Panc1 (cell line): Measurements from ENCODE around the gene HS3ST6. TPM values are rescaled to one million over a fixed set of nuclear protein-coding genes. Genes with fewer than 3 reads are reported as not detected.

Source experiments
- ATAC-seq: fragments of 200-7000 bp; cut with Tn5 transposase; 2 replicates; pipeline ENCODE4 v1.9.1; 2020; ENCODE audit warnings: mild to moderate bottlenecking, moderate library complexity
- BruUV-seq: library from RNA; stranded (reverse); fragments of 400-500 nt; replicated peaks from 2 replicates; lab custom pipeline; 2021; lab: Mats Ljungman, UMichigan
- CTCF ChIA-PET: fragments of 300-600 bp; sonication (Branson Sonifier 250); formaldehyde crosslinking; loops from one replicate; lab custom pipeline; 2022; ENCODE audit warnings: antibody characterized with exemption; lab: Charles Lee
- POLR2A ChIA-PET: fragments of 300-600 bp; sonication (Branson Sonifier 250); formaldehyde crosslinking; loops from one replicate; lab custom pipeline; 2022; ENCODE audit warnings: antibody characterized with exemption; lab: Charles Lee
- DNase-seq: peaks from one replicate; pipeline ENCODE4 v3.0.0-alpha.2; 2010; ENCODE audit warnings: low read depth, low spot score
- H3K27ac ChIP-seq: 2 replicates; pipeline ENCODE4 v1.5.1; 2011; ENCODE audit warnings: mild to moderate bottlenecking, low read length, inconsistent platforms
- H3K27me3 ChIP-seq: fragments of 200-500 bp; sonication (Bioruptor generic); 2 replicates; pipeline ENCODE4 v1.6.0; 2014; ENCODE audit warnings: low read length, inconsistent platforms; ENCODE audit not compliant: control insufficient read depth, insufficient read depth
- H3K36me3 ChIP-seq: fragments of 200-500 bp; sonication (Bioruptor generic); 2 replicates; pipeline ENCODE4 v1.5.1; 2014; ENCODE audit warnings: inconsistent platforms, mild to moderate bottlenecking, low read length, moderate library complexity; ENCODE audit not compliant: control insufficient read depth, insufficient read depth
- H3K4me1 ChIP-seq: 2 replicates; pipeline ENCODE4 v1.5.1; 2011; ENCODE audit warnings: inconsistent platforms, mild to moderate bottlenecking, low read length, moderate library complexity; ENCODE audit not compliant: control insufficient read depth, insufficient read depth
- H3K4me3 ChIP-seq, 2 experiments: 2 replicates each; pipeline ENCODE4 v1.5.1; 2011 to 2012; ENCODE audit warnings: low read depth in 2 of 2, low read length in 2 of 2, mild to moderate bottlenecking in 2 of 2, inconsistent platforms in 1 of 2, moderate library complexity in 1 of 2
- H3K9me3 ChIP-seq: fragments of 200-500 bp; sonication (Bioruptor generic); 2 replicates; pipeline ENCODE4 v1.5.1; 2014; ENCODE audit warnings: low read depth, mild to moderate bottlenecking, inconsistent platforms, low read length, moderate library complexity; ENCODE audit not compliant: control insufficient read depth, insufficient read depth
- POLR2AphosphoS5 ChIP-seq: IDR thresholded peaks from 2 replicates; pipeline ENCODE4 v1.6.1; 2012; ENCODE audit warnings: mild to moderate bottlenecking, low read depth, low read length, moderate library complexity
- SIN3A ChIP-seq: IDR thresholded peaks from 2 replicates; pipeline ENCODE4 v1.6.1; 2012; ENCODE audit warnings: low read depth, mild to moderate bottlenecking, low read length, moderate library complexity, borderline replicate concordance; ENCODE audit not compliant: insufficient read depth
- TCF7L2 ChIP-seq: IDR thresholded peaks from 2 replicates; pipeline ENCODE4 v1.6.1; 2011; ENCODE audit warnings: mild to moderate bottlenecking, low read depth, low read length, inconsistent platforms
- in situ Hi-C: cut with HindIII; loops from 2 replicates; pipeline ENCODE4 v1.10.0; 2016; ENCODE audit warnings: low sequenced_read_pairs, low pct_unique_long_range_greater_than_20kb
- intact Hi-C: fragments of 100-400 bp; cut with micrococcal nuclease; formaldehyde crosslinking; loops from one replicate; pipeline ENCODE4 v1.10.0; 2022; ENCODE audit not compliant: unreplicated experiment
- total RNA-seq: library from RNA; stranded (reverse); gene quantifications from one replicate; pipeline ENCODE4 v1.2.1, GENCODE V29; 2021; ENCODE audit not compliant: unreplicated experiment
- TF ChIP-seq, protein P1 (sequence below), 2 experiments: IDR thresholded peaks; 2 replicates each; pipeline ENCODE4 v1.6.1; 2011 to 2012; ENCODE audit warnings: low read depth in 2 of 2, control low read depth in 1 of 2, low read length in 1 of 2, mild to moderate bottlenecking in 1 of 2, moderate library complexity in 1 of 2; ENCODE audit not compliant: insufficient read depth in 1 of 2
- TF ChIP-seq, protein P2 (sequence below): fragments of 450-650 bp; IDR thresholded peaks from 2 replicates; pipeline ENCODE4 v1.5.1; 2017; ENCODE audit warnings: mild to moderate bottlenecking

Gene HS3ST6
- total RNA-seq, 1 experiment from 2014 or later = 3.3 TPM

DNA sequence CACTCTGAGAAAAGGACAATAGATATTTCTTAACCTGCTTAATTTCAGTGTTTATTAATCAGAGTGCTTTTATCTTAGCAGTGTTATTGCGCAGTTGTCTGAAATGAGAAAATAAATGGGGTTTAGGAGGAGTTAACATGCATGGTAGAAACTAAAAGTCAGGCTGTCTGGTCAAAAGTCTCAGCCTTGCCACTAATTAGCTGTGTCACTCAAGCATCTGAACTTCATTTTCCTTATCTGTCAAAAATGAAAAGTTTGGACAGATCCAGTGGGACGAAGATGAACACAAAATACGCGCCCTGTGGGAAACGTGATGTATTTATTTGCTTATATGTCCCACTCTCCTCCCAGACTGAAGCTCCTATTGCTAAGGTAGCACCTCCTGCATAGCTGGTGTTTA is 40.0 kb downstream of the HS3ST6 start:
- H3K4me3 ChIP-seq = no peak overlapping the region
- TF ChIP-seq, protein P1, sequence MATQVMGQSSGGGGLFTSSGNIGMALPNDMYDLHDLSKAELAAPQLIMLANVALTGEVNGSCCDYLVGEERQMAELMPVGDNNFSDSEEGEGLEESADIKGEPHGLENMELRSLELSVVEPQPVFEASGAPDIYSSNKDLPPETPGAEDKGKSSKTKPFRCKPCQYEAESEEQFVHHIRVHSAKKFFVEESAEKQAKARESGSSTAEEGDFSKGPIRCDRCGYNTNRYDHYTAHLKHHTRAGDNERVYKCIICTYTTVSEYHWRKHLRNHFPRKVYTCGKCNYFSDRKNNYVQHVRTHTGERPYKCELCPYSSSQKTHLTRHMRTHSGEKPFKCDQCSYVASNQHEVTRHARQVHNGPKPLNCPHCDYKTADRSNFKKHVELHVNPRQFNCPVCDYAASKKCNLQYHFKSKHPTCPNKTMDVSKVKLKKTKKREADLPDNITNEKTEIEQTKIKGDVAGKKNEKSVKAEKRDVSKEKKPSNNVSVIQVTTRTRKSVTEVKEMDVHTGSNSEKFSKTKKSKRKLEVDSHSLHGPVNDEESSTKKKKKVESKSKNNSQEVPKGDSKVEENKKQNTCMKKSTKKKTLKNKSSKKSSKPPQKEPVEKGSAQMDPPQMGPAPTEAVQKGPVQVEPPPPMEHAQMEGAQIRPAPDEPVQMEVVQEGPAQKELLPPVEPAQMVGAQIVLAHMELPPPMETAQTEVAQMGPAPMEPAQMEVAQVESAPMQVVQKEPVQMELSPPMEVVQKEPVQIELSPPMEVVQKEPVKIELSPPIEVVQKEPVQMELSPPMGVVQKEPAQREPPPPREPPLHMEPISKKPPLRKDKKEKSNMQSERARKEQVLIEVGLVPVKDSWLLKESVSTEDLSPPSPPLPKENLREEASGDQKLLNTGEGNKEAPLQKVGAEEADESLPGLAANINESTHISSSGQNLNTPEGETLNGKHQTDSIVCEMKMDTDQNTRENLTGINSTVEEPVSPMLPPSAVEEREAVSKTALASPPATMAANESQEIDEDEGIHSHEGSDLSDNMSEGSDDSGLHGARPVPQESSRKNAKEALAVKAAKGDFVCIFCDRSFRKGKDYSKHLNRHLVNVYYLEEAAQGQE (IDR thresholded peaks at IDR 0.05; ENCODE audit: insufficient read depth in 1 of 2, low read depth in 2 of 2, low read length in 1 of 2) = no peak
- TF ChIP-seq SIN3A (no peak), TCF7L2 (no peak), POLR2AphosphoS5 (no peak)
- TF ChIP-seq, protein P2, sequence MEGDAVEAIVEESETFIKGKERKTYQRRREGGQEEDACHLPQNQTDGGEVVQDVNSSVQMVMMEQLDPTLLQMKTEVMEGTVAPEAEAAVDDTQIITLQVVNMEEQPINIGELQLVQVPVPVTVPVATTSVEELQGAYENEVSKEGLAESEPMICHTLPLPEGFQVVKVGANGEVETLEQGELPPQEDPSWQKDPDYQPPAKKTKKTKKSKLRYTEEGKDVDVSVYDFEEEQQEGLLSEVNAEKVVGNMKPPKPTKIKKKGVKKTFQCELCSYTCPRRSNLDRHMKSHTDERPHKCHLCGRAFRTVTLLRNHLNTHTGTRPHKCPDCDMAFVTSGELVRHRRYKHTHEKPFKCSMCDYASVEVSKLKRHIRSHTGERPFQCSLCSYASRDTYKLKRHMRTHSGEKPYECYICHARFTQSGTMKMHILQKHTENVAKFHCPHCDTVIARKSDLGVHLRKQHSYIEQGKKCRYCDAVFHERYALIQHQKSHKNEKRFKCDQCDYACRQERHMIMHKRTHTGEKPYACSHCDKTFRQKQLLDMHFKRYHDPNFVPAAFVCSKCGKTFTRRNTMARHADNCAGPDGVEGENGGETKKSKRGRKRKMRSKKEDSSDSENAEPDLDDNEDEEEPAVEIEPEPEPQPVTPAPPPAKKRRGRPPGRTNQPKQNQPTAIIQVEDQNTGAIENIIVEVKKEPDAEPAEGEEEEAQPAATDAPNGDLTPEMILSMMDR = no peak
- H3K27ac ChIP-seq = no peak overlapping the region
- in situ Hi-C loops (no loop called here), intact Hi-C loops (no loop called here)
- ChIA-PET CTCF (no interaction called here), POLR2A (interaction anchor here (0.6 kb wide), 2 partner anchors 19 to 149 kb away, joined by 3 to 4 read pairs; partner anchors contain the start of gene NHERF2)
- DNase-seq (no peak), ATAC-seq (no peak)
- BruUV-seq = no TSS peak
- peaks cover 13% of the 10 kb centered on the region for H3K4me1 ChIP-seq
- H3K36me3 ChIP-seq = no peaks in the 10 kb centered on the region
- no peaks in the 10 kb centered on the region for H3K27me3 ChIP-seq
- no peaks in the 10 kb centered on the region for H3K9me3 ChIP-seq

DNA sequence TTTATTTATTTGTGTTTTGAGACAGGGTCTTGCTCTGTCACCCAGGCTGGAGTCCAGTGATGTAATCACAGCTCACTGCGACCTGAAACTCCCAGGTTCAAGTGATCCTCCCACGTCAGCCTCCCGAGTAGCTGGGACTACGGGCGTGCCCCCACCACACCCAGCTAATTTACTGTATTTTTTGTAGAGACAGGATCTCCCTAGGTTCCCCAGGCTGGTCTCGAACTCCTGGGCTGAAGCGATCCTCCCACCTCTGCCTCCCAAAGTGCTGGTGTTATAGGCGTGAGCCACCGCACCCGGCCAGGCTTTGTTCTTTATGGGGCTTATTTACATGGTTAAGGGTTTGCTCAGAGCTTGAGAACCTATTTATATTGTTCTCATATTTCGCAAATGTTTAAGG is 40.4 kb downstream of the HS3ST6 start:
- no peak for TF ChIP-seq POLR2AphosphoS5
- TF ChIP-seq, protein P1 (IDR thresholded peaks at IDR 0.05; ENCODE audit: insufficient read depth in 1 of 2, low read depth in 2 of 2, low read length in 1 of 2) = no peak
- no peak for TF ChIP-seq TCF7L2
- TF ChIP-seq SIN3A = no peak
- TF ChIP-seq, protein P2 = no peak
- DNase-seq (no peak), ATAC-seq (no peak)
- no peak overlapping the region for H3K27ac ChIP-seq
- ChIA-PET CTCF (no interaction called here), POLR2A (interaction anchor here (0.6 kb wide), 1 partner anchor 20 kb away, joined by 3 read pairs; no protein-coding TSS in a partner anchor)
- no peak overlapping the region for H3K4me3 ChIP-seq
- H3K4me1 ChIP-seq = peaks cover 13% of the 10 kb centered on the region
- H3K36me3 ChIP-seq = no peaks in the 10 kb centered on the region
- no peaks in the 10 kb centered on the region for H3K27me3 ChIP-seq
- no peaks in the 10 kb centered on the region for H3K9me3 ChIP-seq
- intact Hi-C loops = no loop called here
- BruUV-seq = no TSS peak
- in situ Hi-C loops = no loop called here
